SK-N-SH treated with all-trans-retinoic acid at 6 μM for 48 hours (cell line): ENCODE results near the gene MTCL3.

Experiments
- ATAC-seq: fragments of 200-7000 bp; cut with Tn5 transposase; 3 replicates; pipeline ENCODE4 v1.9.1; 2020; ENCODE audit warnings: mild to moderate bottlenecking, moderate library complexity
- ARNTL ChIP-seq: fragments of 450-650 bp; formaldehyde crosslinking; IDR thresholded peaks from 2 replicates; pipeline ENCODE4 v1.5.0; 2020; ENCODE audit warnings: low read depth, mild to moderate bottlenecking, moderate library complexity, borderline replicate concordance
- BACH2 ChIP-seq: fragments of 250-450 bp; sonication (Bioruptor Pico); IDR thresholded peaks from 2 replicates; pipeline ENCODE4 v1.9.0; 2021; ENCODE audit warnings: mild to moderate bottlenecking, borderline replicate concordance
- CREB5 ChIP-seq: fragments of 250-450 bp; sonication (Bioruptor Pico); IDR thresholded peaks from 2 replicates; pipeline ENCODE4 v1.5.1; 2020; ENCODE audit warnings: low read depth, mild to moderate bottlenecking, moderate library complexity
- CSDC2 ChIP-seq: fragments of 250-450 bp; sonication (Bioruptor Pico); IDR thresholded peaks from 2 replicates; pipeline ENCODE4 v1.5.0; 2020; ENCODE audit warnings: mild to moderate bottlenecking, moderate library complexity
- ESRRG ChIP-seq: fragments of 250-450 bp; sonication (Bioruptor Pico); IDR thresholded peaks from 2 replicates; pipeline ENCODE4 v1.6.1; 2021; ENCODE audit warnings: mild to moderate bottlenecking
- GLIS3 ChIP-seq: fragments of 250-450 bp; sonication (Bioruptor Pico); IDR thresholded peaks from 2 replicates; pipeline ENCODE4 v1.5.0; 2020; ENCODE audit warnings: mild to moderate bottlenecking, moderate library complexity
- ISL1 ChIP-seq: fragments of 250-450 bp; sonication (Bioruptor Pico); IDR thresholded peaks from 2 replicates; pipeline ENCODE4 v2.1.2; 2022; ENCODE audit warnings: mild to moderate bottlenecking, moderate library complexity
- OSR1 ChIP-seq: fragments of 250-450 bp; sonication (Bioruptor Pico); IDR thresholded peaks from 2 replicates; pipeline ENCODE4 v1.8.0; 2022; ENCODE audit warnings: moderate library complexity, mild to moderate bottlenecking, inconsistent platforms
- POU6F1 ChIP-seq: fragments of 250-450 bp; sonication (Bioruptor Pico); IDR thresholded peaks from 2 replicates; pipeline ENCODE4 v1.8.0; 2021; ENCODE audit warnings: low read depth, mild to moderate bottlenecking, moderate library complexity, borderline replicate concordance
- SNAI2 ChIP-seq: fragments of 250-450 bp; sonication (Bioruptor Pico); IDR thresholded peaks from 2 replicates; pipeline ENCODE4 v1.5.0; 2020; ENCODE audit warnings: mild to moderate bottlenecking, moderate library complexity
- TCF4 ChIP-seq: fragments of 250-450 bp; sonication (Bioruptor Pico); IDR thresholded peaks from 2 replicates; pipeline ENCODE4 v1.8.0; 2021; ENCODE audit warnings: mild to moderate bottlenecking, moderate library complexity, borderline replicate concordance
- TOX ChIP-seq: fragments of 250-450 bp; sonication (Bioruptor Pico); IDR thresholded peaks from 2 replicates; pipeline ENCODE4 v1.8.0; 2021; ENCODE audit warnings: mild to moderate bottlenecking, moderate library complexity, borderline replicate concordance
- ZC3H10 ChIP-seq: fragments of 250-450 bp; sonication (Bioruptor Pico); IDR thresholded peaks from 2 replicates; pipeline ENCODE4 v1.5.1; 2021; ENCODE audit warnings: mild to moderate bottlenecking, moderate library complexity
- ZFP3 ChIP-seq: fragments of 250-450 bp; sonication (Bioruptor Pico); IDR thresholded peaks from 2 replicates; pipeline ENCODE4 v1.5.0; 2020; ENCODE audit warnings: mild to moderate bottlenecking, moderate library complexity
- ZFP30 ChIP-seq: fragments of 450-650 bp; formaldehyde crosslinking; IDR thresholded peaks from 2 replicates; pipeline ENCODE4 v1.5.0; 2022; ENCODE audit warnings: mild to moderate bottlenecking, moderate library complexity
- ZNF70 ChIP-seq: fragments of 450-650 bp; formaldehyde crosslinking; IDR thresholded peaks from 2 replicates; pipeline ENCODE4 v1.5.0; 2020; ENCODE audit warnings: mild to moderate bottlenecking, moderate library complexity
- TF ChIP-seq, protein P1 (sequence below): fragments of 250-450 bp; sonication (Bioruptor Pico); IDR thresholded peaks from 2 replicates; pipeline ENCODE4 v1.5.0; 2020; ENCODE audit warnings: mild to moderate bottlenecking, moderate library complexity
- TF ChIP-seq, protein P2 (sequence below): fragments of 250-450 bp; sonication (Bioruptor Pico); IDR thresholded peaks from 2 replicates; pipeline ENCODE4 v1.5.1; 2021; ENCODE audit warnings: mild to moderate bottlenecking, moderate library complexity
- TF ChIP-seq, protein P3 (sequence below): fragments of 250-450 bp; sonication (Bioruptor Pico); IDR thresholded peaks from 2 replicates; pipeline ENCODE4 v1.8.0; 2020; ENCODE audit warnings: mild to moderate bottlenecking, moderate library complexity, borderline replicate concordance

Gene MTCL3

DNA sequence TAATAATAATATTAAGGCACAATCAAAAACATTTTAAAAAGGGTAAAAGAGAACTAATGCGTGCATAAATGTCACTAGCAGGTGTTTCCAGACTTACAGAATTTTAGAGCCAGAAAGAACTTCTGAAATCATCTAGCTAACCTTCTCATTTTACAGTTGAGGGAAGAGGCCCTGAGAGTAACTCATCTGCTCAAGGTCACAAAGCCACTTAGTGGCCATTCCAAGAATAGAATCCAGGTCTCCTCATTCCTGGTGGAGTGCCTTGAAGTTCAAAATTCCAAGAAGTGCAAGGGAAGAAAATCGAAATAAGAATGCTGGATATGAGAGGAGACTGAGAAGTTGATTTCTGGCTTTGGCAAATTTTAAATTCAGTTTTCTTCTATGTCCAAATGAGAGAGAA lies 56.8 kb downstream of the MTCL3 start:
- ATAC-seq, result no peak

GRCh38 chr6:127460465-127460864 lies 58.7 kb downstream of the MTCL3 start:
- TF ChIP-seq GLIS3 (CRISPR knock-in tag) (no peak), ZC3H10 (CRISPR knock-in tag) (no peak), CREB5 (CRISPR knock-in tag) (no peak), ESRRG (CRISPR knock-in tag) (no peak), POU6F1 (CRISPR knock-in tag) (no peak), TCF4 (CRISPR knock-in tag) (no peak), TOX (CRISPR knock-in tag) (no peak), SNAI2 (CRISPR knock-in tag) (no peak), CSDC2 (CRISPR knock-in tag) (no peak), ZFP3 (CRISPR knock-in tag) (no peak), ZNF70 (no peak), BACH2 (CRISPR knock-in tag) (no peak), ISL1 (CRISPR knock-in tag) (no peak)
- TF ChIP-seq, all 23 proteins: peak for 0
- ATAC-seq, result no peak

More for the DNA sequence above, 56.8 kb downstream of the MTCL3 start:
- no peak for TF ChIP-seq POU6F1 (CRISPR knock-in tag)
- TF ChIP-seq CREB5 (CRISPR knock-in tag), result no peak
- TF ChIP-seq CSDC2 (CRISPR knock-in tag), result no peak
- TF ChIP-seq, protein P1, sequence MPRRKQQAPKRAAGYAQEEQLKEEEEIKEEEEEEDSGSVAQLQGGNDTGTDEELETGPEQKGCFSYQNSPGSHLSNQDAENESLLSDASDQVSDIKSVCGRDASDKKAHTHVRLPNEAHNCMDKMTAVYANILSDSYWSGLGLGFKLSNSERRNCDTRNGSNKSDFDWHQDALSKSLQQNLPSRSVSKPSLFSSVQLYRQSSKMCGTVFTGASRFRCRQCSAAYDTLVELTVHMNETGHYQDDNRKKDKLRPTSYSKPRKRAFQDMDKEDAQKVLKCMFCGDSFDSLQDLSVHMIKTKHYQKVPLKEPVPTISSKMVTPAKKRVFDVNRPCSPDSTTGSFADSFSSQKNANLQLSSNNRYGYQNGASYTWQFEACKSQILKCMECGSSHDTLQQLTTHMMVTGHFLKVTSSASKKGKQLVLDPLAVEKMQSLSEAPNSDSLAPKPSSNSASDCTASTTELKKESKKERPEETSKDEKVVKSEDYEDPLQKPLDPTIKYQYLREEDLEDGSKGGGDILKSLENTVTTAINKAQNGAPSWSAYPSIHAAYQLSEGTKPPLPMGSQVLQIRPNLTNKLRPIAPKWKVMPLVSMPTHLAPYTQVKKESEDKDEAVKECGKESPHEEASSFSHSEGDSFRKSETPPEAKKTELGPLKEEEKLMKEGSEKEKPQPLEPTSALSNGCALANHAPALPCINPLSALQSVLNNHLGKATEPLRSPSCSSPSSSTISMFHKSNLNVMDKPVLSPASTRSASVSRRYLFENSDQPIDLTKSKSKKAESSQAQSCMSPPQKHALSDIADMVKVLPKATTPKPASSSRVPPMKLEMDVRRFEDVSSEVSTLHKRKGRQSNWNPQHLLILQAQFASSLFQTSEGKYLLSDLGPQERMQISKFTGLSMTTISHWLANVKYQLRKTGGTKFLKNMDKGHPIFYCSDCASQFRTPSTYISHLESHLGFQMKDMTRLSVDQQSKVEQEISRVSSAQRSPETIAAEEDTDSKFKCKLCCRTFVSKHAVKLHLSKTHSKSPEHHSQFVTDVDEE (CRISPR knock-in tag), result no peak
- no peak for TF ChIP-seq ZC3H10 (CRISPR knock-in tag)
- TF ChIP-seq ZFP3 (CRISPR knock-in tag), result no peak
- no peak for TF ChIP-seq ARNTL (CRISPR knock-in tag)
- TF ChIP-seq SNAI2 (CRISPR knock-in tag), result no peak
- TF ChIP-seq ZFP30 (CRISPR knock-in tag), result no peak
- TF ChIP-seq BACH2 (CRISPR knock-in tag), result no peak
- TF ChIP-seq, protein P2, sequence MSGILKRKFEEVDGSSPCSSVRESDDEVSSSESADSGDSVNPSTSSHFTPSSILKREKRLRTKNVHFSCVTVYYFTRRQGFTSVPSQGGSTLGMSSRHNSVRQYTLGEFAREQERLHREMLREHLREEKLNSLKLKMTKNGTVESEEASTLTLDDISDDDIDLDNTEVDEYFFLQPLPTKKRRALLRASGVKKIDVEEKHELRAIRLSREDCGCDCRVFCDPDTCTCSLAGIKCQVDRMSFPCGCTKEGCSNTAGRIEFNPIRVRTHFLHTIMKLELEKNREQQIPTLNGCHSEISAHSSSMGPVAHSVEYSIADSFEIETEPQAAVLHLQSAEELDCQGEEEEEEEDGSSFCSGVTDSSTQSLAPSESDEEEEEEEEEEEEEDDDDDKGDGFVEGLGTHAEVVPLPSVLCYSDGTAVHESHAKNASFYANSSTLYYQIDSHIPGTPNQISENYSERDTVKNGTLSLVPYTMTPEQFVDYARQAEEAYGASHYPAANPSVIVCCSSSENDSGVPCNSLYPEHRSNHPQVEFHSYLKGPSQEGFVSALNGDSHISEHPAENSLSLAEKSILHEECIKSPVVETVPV (CRISPR knock-in tag), result no peak
- TF ChIP-seq, protein P3, sequence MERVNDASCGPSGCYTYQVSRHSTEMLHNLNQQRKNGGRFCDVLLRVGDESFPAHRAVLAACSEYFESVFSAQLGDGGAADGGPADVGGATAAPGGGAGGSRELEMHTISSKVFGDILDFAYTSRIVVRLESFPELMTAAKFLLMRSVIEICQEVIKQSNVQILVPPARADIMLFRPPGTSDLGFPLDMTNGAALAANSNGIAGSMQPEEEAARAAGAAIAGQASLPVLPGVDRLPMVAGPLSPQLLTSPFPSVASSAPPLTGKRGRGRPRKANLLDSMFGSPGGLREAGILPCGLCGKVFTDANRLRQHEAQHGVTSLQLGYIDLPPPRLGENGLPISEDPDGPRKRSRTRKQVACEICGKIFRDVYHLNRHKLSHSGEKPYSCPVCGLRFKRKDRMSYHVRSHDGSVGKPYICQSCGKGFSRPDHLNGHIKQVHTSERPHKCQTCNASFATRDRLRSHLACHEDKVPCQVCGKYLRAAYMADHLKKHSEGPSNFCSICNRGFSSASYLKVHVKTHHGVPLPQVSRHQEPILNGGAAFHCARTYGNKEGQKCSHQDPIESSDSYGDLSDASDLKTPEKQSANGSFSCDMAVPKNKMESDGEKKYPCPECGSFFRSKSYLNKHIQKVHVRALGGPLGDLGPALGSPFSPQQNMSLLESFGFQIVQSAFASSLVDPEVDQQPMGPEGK (CRISPR knock-in tag), result no peak
- TF ChIP-seq OSR1 (CRISPR knock-in tag), result no peak
- TF ChIP-seq TCF4 (CRISPR knock-in tag), result no peak
